ENCODE measurements around the gene MTFMT.
"Not testable (repeated sequence)": the region's sequence is repeated elsewhere in the genome, so short reads cannot be mapped to it uniquely, and the experiment has no call there.

The MTFMT gene

GRCh38 chr15:65060641-65061397 is 31.4 kb upstream of the MTFMT start:
- DNase-seq (ENCODE audit: low spot score): no peak

DNA sequence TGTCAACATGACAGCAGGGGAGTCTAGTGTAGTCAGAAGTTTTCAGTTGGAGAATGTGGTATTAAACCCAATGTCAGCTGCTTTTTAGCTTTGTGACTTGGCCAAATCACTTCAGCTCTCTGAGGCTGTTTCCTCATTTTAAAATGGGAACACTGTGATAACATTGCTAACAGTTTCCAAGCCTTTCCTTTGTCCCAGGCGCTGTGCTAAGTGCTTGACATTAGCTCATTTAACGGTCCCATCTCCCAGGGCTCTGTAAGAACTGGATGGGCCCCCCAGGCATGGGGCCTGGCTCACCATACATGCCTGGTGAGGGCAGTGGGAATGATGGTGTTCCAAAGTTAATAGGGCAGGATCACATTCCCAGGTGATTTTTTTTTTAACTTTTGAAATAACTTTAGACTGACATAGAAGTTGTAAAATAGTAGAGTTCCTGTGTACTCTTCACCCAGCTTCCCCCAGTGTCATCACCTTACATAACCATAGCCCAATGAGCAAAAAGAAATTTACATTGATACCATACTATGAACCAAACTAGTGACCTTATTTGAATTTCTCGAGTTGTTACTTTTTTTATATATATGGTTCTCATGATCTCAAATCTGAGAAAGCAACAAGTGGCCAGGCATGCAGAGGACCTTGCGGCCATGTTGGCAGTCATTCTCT is 30.6 kb upstream of the MTFMT start:
- no peak for DNase-seq (ENCODE audit: low spot score)

DNA sequence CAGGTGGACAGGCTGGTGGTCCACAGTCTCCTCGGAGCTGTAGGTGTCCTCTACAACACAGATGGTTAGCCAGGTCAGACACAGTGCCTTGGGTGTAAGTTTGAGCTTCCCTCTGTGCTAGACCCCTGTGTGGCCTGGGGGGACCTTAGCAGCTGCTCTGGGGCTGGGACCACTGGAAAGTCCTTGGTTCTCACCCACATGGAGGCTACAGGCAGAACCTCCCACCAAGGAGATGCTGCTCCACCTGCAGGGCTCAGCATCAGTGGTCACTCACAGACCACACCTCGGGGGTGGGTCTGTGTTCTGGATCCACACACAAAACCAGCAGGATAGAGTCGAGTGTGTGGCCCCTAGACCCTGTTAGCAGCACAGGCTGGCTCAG is 29.9 kb upstream of the MTFMT start:
- DNase-seq (ENCODE audit: low spot score): no peak

GRCh38 chr15:65058394-65059368 is 29.2 kb upstream of the MTFMT start:
- DNase-seq (ENCODE audit: low spot score): no peak

DNA sequence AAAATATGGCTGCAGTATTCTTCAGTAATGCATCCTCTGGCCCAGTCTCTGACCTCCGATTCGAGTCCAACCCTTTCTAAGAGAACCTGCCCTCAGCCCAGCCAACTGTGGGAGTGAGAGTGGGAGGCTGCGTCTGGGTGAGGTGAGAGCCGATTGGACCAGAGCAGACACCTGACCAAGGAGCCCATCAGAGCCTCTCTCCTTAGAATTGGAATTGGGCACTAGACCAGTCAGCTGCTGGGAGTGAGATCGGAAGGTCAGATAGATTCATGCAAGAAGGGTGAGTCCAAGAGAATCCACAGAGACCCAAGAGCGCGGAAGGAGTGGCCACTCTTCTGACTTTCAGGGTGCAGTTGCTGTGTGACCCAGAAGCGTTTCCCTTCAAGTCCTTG is 28.1 kb upstream of the MTFMT start:
- DNase-seq (ENCODE audit: low spot score): no peak

- no peak for DNase-seq (ENCODE audit: low spot score)
Measured at GRCh38 chr15:65056868-65057548, 27.6 kb upstream of the MTFMT start.

GRCh38 chr15:65056106-65056505 is 26.7 kb upstream of the MTFMT start:
- no peak for DNase-seq (ENCODE audit: low spot score)

GRCh38 chr15:65055201-65055870 is 25.9 kb upstream of the MTFMT start:
- no peak for DNase-seq (ENCODE audit: low spot score)

DNA sequence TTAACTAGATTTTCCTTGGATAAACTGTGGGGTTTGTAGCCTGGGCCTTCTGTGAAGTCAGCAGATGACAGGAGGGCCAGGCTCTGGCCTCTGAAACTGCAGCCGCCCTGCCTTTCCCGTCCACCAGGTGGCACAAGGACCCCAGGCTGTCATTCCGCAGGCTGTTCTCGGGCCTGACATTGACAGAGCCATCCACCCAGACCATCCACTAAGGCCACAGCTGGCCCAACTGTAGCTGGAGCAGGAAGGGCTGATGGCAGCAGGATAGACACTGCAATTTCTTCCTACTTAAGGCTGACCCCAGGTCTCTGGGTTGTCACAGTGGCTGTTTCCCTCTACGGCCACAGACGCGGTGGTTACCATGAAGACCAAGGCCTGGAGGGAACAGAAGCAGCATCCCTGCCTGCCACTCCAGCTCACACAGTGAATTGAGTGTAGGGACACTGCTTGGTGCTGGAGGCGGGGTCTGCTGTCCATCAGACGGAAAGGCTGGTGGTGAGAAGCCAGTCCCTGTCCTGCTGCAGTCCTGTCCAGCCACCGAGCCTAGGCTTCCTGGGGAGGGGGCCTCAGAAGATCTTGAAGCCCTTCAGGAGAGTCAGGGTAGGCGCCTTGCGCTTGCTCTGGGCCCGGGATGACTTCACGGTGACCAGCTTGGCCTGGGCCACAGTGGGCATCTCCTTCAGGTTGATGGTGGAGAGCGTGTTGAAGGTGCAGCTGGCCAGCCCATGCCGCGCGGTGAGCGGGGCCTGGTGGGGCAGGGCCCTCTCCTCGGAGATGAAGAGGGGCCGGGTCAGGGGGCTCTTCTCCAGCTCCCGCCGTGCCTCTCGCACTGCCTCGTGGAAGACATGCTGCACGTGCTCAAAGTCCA is 25.1 kb upstream of the MTFMT start:
- peak; percentile 53 for DNase-seq (ENCODE audit: low spot score)

GRCh38 chr15:65052956-65053355 is 23.5 kb upstream of the MTFMT start:
- no peak for DNase-seq (ENCODE audit: low spot score)

DNA sequence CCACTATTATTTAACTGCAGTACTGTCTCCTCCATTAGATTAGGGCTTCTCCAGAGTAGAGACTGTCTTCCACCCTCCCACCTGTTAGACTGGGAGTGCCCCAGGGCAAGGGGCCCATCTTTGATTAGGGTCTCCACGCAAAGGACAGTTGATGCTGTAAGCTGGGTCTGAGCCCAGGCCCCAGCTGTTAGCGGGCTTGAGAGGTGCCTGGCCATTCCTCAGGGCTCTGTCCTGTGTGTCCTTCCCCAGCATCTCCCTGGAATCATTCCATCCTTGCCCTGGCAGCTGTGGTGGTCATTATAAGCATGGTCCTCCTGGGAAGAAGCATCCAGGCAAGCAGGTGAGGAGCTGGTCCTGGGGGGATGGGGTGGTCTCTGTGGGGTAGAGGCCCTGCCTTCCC is 21.8 kb upstream of the MTFMT start:
- no peak for DNase-seq (ENCODE audit: low spot score)

DNA sequence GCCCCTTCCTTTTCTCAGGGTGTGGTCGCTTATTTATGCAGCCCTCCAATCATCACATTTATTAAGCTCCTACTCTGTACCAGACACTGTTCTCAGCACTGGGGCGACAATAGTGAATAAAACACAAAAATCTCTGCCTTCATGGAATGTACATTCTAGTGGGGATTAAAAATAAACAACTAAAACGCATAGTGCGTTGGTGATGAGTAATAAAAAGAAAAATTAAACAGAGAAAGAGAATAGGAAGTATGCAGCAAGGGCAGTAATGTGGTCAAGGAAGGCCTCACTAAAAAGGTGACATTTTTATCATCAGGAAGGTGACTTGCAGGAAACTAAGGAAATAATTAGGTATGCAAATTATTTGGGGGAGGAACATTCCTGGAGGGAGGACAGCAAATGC is 20.8 kb upstream of the MTFMT start:
- DNase-seq (ENCODE audit: low spot score): no peak

GRCh38 chr15:65049418-65049840 is 20.0 kb upstream of the MTFMT start:
- DNase-seq (ENCODE audit: low spot score): peak; percentile 73

DNA sequence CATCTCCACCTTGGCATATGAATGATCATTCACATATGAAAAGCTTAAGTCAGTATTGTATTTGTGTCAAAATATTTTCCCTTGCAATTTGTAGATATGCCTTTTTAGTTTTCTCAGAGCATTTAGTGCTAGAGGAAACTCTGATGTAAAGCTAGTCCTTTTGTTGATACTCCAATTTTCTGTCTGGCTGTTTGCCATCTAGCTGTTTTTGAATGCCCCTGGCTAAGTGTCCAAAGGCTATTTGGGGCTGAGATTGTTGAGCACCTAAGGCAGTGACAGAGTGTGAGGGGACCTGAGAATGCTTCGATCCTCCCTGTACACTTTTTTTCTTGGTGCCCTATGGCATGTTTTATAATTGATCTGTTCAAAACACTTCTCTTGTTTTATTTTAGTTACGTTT is 18.8 kb upstream of the MTFMT start:
- DNase-seq (ENCODE audit: low spot score): no peak

DNA sequence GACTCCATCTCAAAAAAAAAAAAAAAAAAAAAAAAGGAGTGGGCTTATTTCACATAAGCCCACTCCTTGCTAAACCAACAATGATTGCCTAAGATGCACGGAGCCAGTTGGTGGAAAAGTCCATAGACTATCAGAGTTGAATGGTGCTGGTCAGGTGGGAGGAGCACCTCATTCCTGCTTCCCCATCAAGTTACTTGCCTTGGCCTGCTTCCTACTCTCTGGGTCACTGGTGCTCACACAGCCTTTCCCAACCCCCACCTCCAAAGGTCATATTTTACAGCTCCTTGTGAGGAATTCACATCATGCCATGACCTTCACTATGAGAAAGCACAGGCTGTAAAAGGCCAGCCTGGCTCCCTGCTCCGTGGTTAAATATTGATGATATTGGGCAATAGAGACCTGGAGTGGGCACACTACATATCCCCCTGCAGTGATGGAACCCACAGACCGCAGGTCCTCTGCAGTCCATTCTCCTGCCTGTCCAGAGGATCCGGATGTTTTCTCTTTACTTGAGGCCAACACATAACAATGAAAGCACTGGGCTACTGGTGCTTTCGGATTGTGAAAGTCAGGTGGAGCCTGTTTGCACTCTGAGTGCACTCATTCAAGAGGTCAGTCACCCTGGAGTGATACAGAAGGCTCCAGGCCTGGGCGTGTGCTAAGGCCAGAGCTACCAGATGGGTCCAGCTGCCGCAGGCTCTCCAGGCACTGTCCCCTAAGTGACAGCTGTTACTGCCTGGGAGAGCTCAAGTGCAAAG is 15.5 kb upstream of the MTFMT start, which contains the start of gene SLC51B:
TSS of gene SLC51B (plus strand) at position 664 of the 758 bp plus-strand sequence. CDS start 4,618 bp downstream, outside the sequence.
- DNase-seq (ENCODE audit: low spot score): no peak

DNA sequence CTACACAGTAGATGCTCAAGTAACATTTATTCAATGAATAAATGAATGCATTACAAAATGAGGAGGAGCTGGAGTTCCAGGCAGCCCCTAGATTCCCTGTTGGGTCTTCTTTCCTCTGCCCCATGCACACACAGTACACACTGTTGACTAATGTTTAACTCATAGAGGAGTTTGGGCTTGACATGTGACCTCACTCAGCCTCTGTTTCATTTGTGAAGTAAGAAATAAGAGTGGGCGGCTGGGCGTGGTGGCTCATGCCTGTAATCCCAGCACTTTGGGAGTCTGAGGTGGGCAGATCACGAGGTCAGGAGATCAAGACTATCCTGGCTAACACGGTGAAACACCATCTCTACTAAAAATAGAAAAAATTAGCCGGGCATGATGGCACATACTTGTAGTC is 14.8 kb upstream of the MTFMT start:
- not testable (repeated sequence) for DNase-seq (ENCODE audit: low spot score)

DNA sequence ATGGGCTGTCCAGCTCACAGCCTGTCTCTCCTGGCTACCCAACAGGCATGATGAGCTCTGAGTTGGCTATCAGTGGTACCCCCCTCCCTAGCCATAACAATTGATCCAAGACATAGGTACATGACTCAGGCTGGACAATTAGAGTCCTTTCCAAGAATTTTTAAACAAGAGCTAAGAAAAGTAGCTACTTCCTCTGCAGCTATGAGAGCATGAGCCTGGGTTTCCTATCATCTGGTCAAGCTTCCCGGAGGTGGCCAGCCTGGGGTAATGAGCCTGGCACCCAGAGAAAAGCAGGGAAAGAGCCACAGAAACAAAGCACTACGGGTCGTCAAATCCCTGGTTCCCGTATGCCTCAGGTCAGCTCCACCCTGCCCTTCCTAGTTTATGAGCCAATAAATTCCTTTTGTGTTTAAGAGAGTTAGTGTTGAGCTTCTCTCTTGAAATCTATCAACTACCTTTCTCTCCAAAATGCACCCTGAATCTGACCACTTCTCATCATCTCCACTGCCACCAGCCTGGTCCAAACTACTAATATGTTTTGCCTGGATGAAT is 13.4 kb upstream of the MTFMT start:
- DNase-seq (ENCODE audit: low spot score): no peak

- no peak for DNase-seq (ENCODE audit: low spot score)
Measured at GRCh38 chr15:65041787-65042186, 12.3 kb upstream of the MTFMT start.

GRCh38 chr15:65040461-65040860 is 11.0 kb upstream of the MTFMT start:
- DNase-seq (ENCODE audit: low spot score): no peak

Measured in hematopoietic multipotent progenitor cell treated with erythropoietin and hydrocortisone succinate and interleukin-3 and kit ligand, for 15 days (in vitro differentiated cells).